Type B pancreatic cell (in vitro differentiated cells): ENCODE measurements around the gene CHCHD4. TPM values are rescaled to one million over a fixed set of nuclear protein-coding genes. Genes with fewer than 3 reads are reported as not detected.

Source experiments
- DNase-seq: peaks from one replicate; pipeline ENCODE4 v3.0.0; 2021; ENCODE audit warnings: mixed read lengths; ENCODE audit not compliant: unreplicated experiment; ENCODE audit errors: extremely low spot score
- H3K27ac Mint-ChIP-seq: 2 replicates; pipeline ENCODE4 v1.8.0; 2021; ENCODE audit warnings: mild to moderate bottlenecking, mixed read lengths
- H3K27me3 Mint-ChIP-seq: 2 replicates; pipeline ENCODE4 v1.8.0; 2021; ENCODE audit warnings: mixed read lengths
- H3K36me3 Mint-ChIP-seq: 2 replicates; pipeline ENCODE4 v1.8.0; 2021; ENCODE audit warnings: mixed read lengths
- H3K4me1 Mint-ChIP-seq: one replicate; pipeline ENCODE4 v1.8.0; 2021; ENCODE audit warnings: mixed read lengths; ENCODE audit not compliant: unreplicated experiment
- H3K4me3 Mint-ChIP-seq: 2 replicates; pipeline ENCODE4 v1.8.0; 2021; ENCODE audit warnings: mild to moderate bottlenecking, mixed read lengths
- H3K9me3 Mint-ChIP-seq: 2 replicates; pipeline ENCODE4 v1.8.0; 2021; ENCODE audit warnings: mixed read lengths
- total RNA-seq: library from RNA; stranded (reverse); gene quantifications from 2 replicates; pipeline ENCODE4 v1.2.1, GENCODE V29; 2021; ENCODE audit warnings: low replicate concordance
- TF ChIP-seq, protein P1 (sequence below): fragments of 200-600 bp; sonication (generic); conservative IDR thresholded peaks from 2 replicates; pipeline ENCODE4 v1.5.0; 2021; ENCODE audit warnings: antibody characterized with exemption, mild to moderate bottlenecking

Gene CHCHD4
- total RNA-seq, 1 donor from 2014 or later, result 14.1 TPM

DNA sequence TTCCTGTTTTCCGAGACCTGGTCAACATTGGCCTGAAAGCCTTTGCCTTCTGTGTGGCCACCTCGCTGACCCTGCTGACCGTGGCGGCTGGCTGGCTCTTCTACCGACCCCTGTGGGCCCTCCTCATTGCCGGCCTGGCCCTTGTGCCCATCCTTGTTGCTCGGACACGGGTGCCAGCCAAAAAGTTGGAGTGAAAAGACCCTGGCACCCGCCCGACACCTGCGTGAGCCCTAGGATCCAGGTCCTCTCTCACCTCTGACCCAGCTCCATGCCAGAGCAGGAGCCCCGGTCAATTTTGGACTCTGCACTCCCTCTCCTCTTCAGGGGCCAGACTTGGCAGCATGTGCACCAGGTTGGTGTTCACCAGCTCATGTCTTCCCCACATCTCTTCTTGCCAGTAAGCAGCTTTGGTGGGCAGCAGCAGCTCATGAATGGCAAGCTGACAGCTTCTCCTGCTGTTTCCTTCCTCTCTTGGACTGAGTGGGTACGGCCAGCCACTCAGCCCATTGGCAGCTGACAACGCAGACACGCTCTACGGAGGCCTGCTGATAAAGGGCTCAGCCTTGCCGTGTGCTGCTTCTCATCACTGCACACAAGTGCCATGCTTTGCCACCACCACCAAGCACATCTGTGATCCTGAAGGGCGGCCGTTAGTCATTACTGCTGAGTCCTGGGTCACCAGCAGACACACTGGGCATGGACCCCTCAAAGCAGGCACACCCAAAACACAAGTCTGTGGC is 17.1 kb upstream of the CHCHD4 start:
- Mint-ChIP-seq H3K4me3 (no peak overlapping the region), H3K27me3 (no peaks in the 10 kb centered on the region), H3K4me1 (peaks cover 21% of the 10 kb centered on the region), H3K36me3 (peaks cover 19% of the 10 kb centered on the region), H3K9me3 (no peaks in the 10 kb centered on the region), H3K27ac (no peak overlapping the region)
- DNase-seq, result no peak
- TF ChIP-seq, protein P1, sequence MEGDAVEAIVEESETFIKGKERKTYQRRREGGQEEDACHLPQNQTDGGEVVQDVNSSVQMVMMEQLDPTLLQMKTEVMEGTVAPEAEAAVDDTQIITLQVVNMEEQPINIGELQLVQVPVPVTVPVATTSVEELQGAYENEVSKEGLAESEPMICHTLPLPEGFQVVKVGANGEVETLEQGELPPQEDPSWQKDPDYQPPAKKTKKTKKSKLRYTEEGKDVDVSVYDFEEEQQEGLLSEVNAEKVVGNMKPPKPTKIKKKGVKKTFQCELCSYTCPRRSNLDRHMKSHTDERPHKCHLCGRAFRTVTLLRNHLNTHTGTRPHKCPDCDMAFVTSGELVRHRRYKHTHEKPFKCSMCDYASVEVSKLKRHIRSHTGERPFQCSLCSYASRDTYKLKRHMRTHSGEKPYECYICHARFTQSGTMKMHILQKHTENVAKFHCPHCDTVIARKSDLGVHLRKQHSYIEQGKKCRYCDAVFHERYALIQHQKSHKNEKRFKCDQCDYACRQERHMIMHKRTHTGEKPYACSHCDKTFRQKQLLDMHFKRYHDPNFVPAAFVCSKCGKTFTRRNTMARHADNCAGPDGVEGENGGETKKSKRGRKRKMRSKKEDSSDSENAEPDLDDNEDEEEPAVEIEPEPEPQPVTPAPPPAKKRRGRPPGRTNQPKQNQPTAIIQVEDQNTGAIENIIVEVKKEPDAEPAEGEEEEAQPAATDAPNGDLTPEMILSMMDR, result no peak

DNA sequence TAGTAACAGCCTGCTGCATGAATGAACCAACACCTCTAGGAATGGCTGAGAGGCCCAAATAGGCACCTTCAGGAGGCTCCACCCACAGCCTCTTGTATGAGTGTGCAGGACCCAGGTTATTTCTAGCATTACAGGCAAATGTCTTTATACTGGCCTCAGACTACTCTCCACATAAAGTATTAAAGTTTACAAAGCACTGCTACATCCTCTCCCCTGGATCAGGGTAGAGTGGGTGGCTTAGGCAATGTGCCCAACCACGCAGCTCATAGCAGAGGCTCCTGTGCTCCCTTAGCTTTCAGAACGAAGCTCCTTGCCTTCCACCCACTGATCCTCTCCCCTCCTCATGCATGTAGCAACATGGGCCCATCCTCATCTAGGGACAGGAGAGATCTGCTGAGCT is 16.5 kb upstream of the CHCHD4 start:
- Mint-ChIP-seq H3K27ac (no peak overlapping the region), H3K4me1 (peaks cover 21% of the 10 kb centered on the region), H3K27me3 (no peaks in the 10 kb centered on the region), H3K9me3 (no peaks in the 10 kb centered on the region), H3K36me3 (peaks cover 14% of the 10 kb centered on the region), H3K4me3 (no peak overlapping the region)
- no peak for DNase-seq
- TF ChIP-seq, protein P1, result no peak

DNA sequence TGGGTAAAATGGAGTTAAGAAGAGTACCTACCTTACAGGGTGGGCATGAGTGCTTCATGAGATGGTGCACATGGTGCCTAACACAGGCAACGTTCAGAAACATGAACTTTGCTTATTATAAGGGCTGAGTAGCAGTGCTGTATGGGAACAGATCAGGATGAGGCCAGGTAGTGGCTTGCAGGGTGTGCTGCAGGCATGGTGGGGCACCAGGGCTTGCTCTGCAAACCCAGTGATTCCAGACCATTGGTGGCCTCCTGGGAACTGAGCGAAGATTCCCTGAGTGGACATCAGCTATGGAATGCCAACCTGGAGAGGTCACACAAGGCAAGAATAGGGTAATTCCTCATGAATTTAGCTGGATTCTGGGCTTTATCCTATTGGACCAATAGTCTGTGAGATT is 16.0 kb upstream of the CHCHD4 start:
- Mint-ChIP-seq H3K4me3 (no peak overlapping the region), H3K4me1 (peaks cover 21% of the 10 kb centered on the region), H3K27ac (no peak overlapping the region), H3K36me3 (peaks cover 12% of the 10 kb centered on the region), H3K9me3 (no peaks in the 10 kb centered on the region), H3K27me3 (no peaks in the 10 kb centered on the region)
- TF ChIP-seq, protein P1, result no peak
- no peak for DNase-seq

DNA sequence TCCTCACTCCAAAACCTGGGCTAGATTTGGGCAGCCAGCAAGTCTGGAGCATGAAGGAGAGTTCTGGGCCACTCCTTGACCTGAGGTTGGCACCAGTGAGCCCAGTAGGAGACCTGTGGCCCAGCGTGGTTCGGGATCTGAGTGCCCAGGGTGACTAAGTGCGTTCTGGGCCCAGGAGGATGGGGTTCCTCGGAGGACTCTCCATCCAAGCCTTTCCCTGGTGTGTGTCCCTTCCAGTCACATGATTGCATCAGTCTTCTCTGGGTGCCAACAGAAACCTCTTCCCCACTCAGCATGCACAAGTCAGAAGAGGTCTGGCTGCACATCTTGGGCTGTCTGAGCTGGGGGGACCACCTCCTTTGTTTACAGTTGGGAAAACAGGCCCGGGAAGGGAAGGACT is 15.1 kb upstream of the CHCHD4 start:
- Mint-ChIP-seq H3K9me3 (no peaks in the 10 kb centered on the region), H3K27ac (no peak overlapping the region), H3K4me1 (peaks cover 15% of the 10 kb centered on the region), H3K4me3 (no peak overlapping the region), H3K36me3 (peaks cover 11% of the 10 kb centered on the region), H3K27me3 (no peaks in the 10 kb centered on the region)
- TF ChIP-seq, protein P1, result no peak
- no peak for DNase-seq

DNA sequence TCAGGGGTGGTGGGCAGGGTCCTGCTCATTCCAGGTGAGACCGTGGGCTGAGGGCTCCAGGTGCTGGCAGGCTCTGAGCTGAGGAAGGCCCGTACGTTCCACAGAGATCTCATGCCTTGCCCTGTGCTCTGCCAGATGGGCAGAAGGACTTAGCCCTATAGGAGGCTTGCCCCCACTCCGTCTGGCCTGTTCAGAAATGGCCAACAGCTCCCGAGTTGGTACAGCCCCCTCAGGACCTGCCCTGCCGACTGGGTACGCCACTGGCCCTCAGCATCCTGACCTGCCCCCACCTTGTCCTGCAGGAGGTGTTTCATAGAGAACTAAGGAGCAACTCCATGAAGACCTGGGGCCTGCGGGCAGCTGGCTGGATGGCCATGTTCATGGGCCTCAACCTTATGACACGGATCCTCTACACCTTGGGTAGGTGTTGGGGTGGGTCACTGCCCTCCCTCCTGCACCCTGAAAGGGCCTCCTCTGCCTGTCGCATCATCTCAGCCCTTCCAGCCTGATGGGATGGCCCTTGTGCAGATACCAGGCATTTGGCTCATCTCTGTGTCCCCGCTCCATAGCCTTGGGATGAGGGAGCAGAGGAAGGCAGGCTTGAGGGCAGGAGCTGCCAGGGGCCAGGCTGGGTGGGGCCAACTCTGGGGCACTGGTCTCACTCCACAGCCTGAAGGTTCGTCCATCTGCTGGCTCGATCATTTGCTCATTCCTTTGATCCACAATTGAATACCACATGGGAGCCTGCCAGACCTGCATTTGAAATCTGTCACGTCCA is 14.4 kb upstream of the CHCHD4 start:
- H3K27me3 Mint-ChIP-seq, result no peaks in the 10 kb centered on the region
- peaks cover 9% of the 10 kb centered on the region for H3K36me3 Mint-ChIP-seq
- H3K4me1 Mint-ChIP-seq, result peaks cover 9% of the 10 kb centered on the region
- H3K9me3 Mint-ChIP-seq, result no peaks in the 10 kb centered on the region
- DNase-seq, result no peak
- no peak overlapping the region for H3K27ac Mint-ChIP-seq
- TF ChIP-seq, protein P1, result no peak
- H3K4me3 Mint-ChIP-seq, result no peak overlapping the region
